Putamen (tissue), 1 donor: ENCODE results near the gene SLC38A1.

ENCODE experiments used
- DNase-seq: peaks from one replicate; pipeline ENCODE4 v3.0.0-alpha.2; 2016; ENCODE audit warnings: low spot score

The SLC38A1 gene

GRCh38 chr12:46134205-46134811 is 134.5 kb downstream of the SLC38A1 start:
- DNase-seq: no peak

DNA sequence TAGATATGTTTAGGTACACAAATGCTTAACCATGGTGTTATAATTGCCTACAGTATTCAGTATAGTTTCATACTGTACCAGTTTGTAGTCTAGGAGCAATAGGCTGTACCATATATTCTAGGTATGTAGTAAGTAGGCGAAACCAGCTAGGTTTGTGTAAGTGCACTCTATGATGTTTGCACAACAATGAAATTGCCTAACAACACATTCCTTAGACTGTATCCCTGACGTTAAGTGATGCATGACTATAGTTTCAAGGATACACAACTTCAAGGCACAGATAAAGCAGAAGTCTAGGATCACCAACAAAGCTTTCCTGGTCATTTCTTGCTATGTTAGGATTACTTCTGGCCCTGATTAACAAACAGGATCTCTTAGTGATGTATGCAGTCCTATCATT is 135.1 kb downstream of the SLC38A1 start:
- DNase-seq: no peak
